Fibroblast of villous mesenchyme (primary cell): ENCODE data around the gene KLHL6. TPM values are rescaled to one million over a fixed set of nuclear protein-coding genes. Genes with fewer than 3 reads are reported as not detected.
"Not testable (repeated sequence)": the region's sequence is repeated elsewhere in the genome, so short reads cannot be mapped to it uniquely, and the experiment has no call there.

Experiments
- DNase-seq: peaks from one replicate; pipeline ENCODE4 v3.0.0-alpha.2; 2010; ENCODE audit warnings: low read depth
- H3K4me3 ChIP-seq: 2 replicates; pipeline ENCODE4 v1.5.1; 2011; ENCODE audit warnings: low read depth, mild to moderate bottlenecking, low read length
- CTCF ChIP-seq: IDR thresholded peaks from 2 replicates; pipeline ENCODE4 v1.5.1; 2012; ENCODE audit warnings: low read depth, mild to moderate bottlenecking, low read length; ENCODE audit not compliant: insufficient read depth
- small RNA-seq: library from RNA; depleted of rRNA; stranded (forward); fragments of <200 nt; gene quantifications from one replicate; pipeline ENCODE3, GENCODE V24; 2012
- total RNA-seq: library from RNA; depleted of rRNA; stranded (reverse); fragments of >200 nt; gene quantifications from 2 replicates; pipeline ENCODE4 v1.2.3, GENCODE V29; 2012

The KLHL6 gene
- total RNA-seq, 1 donor, result not detected

- TF ChIP-seq CTCF, result no peak
- no peak overlapping the region for H3K4me3 ChIP-seq
- DNase-seq, result no peak
These were observed 112.5 kb downstream of the KLHL6 start for GRCh38 chr3:183442994-183443393.

- not testable (repeated sequence) for H3K4me3 ChIP-seq, DNase-seq
These were observed 115.0 kb downstream of the KLHL6 start for GRCh38 chr3:183440521-183440920.

GRCh38 chr3:183439515-183439914 is 116.0 kb downstream of the KLHL6 start:
- no peak for TF ChIP-seq CTCF

GRCh38 chr3:183438735-183439134 is 116.8 kb downstream of the KLHL6 start:
- H3K4me3 ChIP-seq, result no peak overlapping the region
- DNase-seq, result no peak
- no peak for TF ChIP-seq CTCF

More at GRCh38 chr3:183439515-183439914, 116.0 kb downstream of the KLHL6 start:
- H3K4me3 ChIP-seq, result no peak overlapping the region
- no peak for DNase-seq

- DNase-seq, result no peak
- H3K4me3 ChIP-seq, result no peak overlapping the region
- no peak for TF ChIP-seq CTCF
These were observed 117.6 kb downstream of the KLHL6 start for GRCh38 chr3:183437666-183438564.

Small RNAs within 50 kb of the gene (small RNA-seq; reads per million reads assigned to genes)
- not detected for gene RF00092
- not detected for gene RF00394
- gene RF01241, result not detected
- gene SNORA63D, result 4.0 reads per million, percentile 77 among the genes with 10 or more reads in this experiment

Other genes starting within 250 kb of the KLHL6 start
- 0.43 and 0.64 TPM in 2 replicates for gene MCF2L2, start 127.1 kb downstream of the KLHL6 start, total RNA-seq
- 39.9 and 47.9 TPM in 2 replicates for gene KLHL24, start 79.9 kb upstream of the KLHL6 start, total RNA-seq
- 29.6 and 57.0 TPM in 2 replicates for gene YEATS2, start 142.1 kb upstream of the KLHL6 start, total RNA-seq